ENCODE results near the gene RBM24. TPM values are rescaled to one million over a fixed set of nuclear protein-coding genes. Genes with fewer than 3 reads are reported as not detected.

The RBM24 gene
- total and polyA plus RNA-seq, 11 donors = 107 to 263 (median 147) TPM

- intact Hi-C loops (cut with DNase I) = loop anchor here in 2 of 10 donors (2.0 to 10.0 kb wide), 2 partner anchors 62 to 64 kb away; no protein-coding TSS in a partner anchor
- DNase-seq (no peak), ATAC-seq (peak in 3 of 4 donors; percentile 51 to 63 (median 52))
- H3K9me3 ChIP-seq = no peaks in the 10 kb centered on the region
- WGBS, 4 donors = 44 to 61% (median 57%) methylated on average over 2 of the region's 2 CpGs
- no peaks in the 10 kb centered on the region for H3K36me3 ChIP-seq
- TF ChIP-seq CTCF (IDR thresholded peaks at IDR 0.05) (no peak), POLR2A (IDR thresholded peaks at IDR 0.05) (no peak)
- peak overlapping the region; percentile 70 to 96 (median 90) for H3K27ac ChIP-seq
- H3K4me1 ChIP-seq = peaks cover 0 to 23% (median 3%) of the 10 kb centered on the region in 12 donors
- peaks cover 0 to 27% (median 0%) of the 10 kb centered on the region in 9 donors for H3K27me3 ChIP-seq
- H3K4me3 ChIP-seq = peak overlapping the region in 4 of 12 donors; percentile 7 to 16 (median 10)
Measured at GRCh38 chr6:17277256-17277655, 3.9 kb upstream of the RBM24 start.

GRCh38 chr6:17278289-17279063, 2.7 kb upstream of the RBM24 start:
- DNase-seq (no peak), ATAC-seq (no peak)
- Histone ChIP-seq H3K27me3 (peaks cover 0 to 37% (median 0%) of the 10 kb centered on the region in 9 donors), H3K4me1 (peaks cover 0 to 23% (median 3%) of the 10 kb centered on the region in 12 donors), H3K4me3 (peak overlapping the region in 2 of 12 donors; percentile 13 to 77), H3K27ac (peak overlapping the region; percentile 70 to 96 (median 90)), H3K36me3 (no peaks in the 10 kb centered on the region), H3K9me3 (no peaks in the 10 kb centered on the region)
- no peak for TF ChIP-seq CTCF (IDR thresholded peaks at IDR 0.05)
- intact Hi-C loops (cut with DNase I) = loop anchor here in 1 of 10 donors (10.0 kb wide), 1 partner anchor 64 kb away; no protein-coding TSS in a partner anchor
- 46 to 64% (median 59%) methylated on average over 10 of the region's 10 CpGs for WGBS, 4 donors

GRCh38 chr6:17280138-17280537, 1.0 kb upstream of the RBM24 start:
- Histone ChIP-seq H3K36me3 (peaks cover 0 to 8% (median 0%) of the 10 kb centered on the region in 9 donors), H3K9me3 (no peaks in the 10 kb centered on the region), H3K4me3 (peak overlapping the region; percentile 65 to 87 (median 78)), H3K4me1 (peaks cover 0 to 23% (median 3%) of the 10 kb centered on the region in 12 donors), H3K27ac (peak overlapping the region; percentile 70 to 96 (median 90)), H3K27me3 (peaks cover 0 to 42% (median 0%) of the 10 kb centered on the region in 9 donors)
- no peak for TF ChIP-seq CTCF (IDR thresholded peaks at IDR 0.05)
- no peak for TF ChIP-seq POLR2A (IDR thresholded peaks at IDR 0.05)
- whole genome bisulfite sequencing, 4 donors = 21 to 30% (median 29%) methylated on average over 11 of the region's 11 CpGs
- peak in 2 of 4 donors; percentile 12 for ATAC-seq
- no peak for DNase-seq
- intact Hi-C loops (cut with DNase I) = loop anchor here in 8 of 10 donors (5.0 to 10.0 kb wide), 9 partner anchors 78 to 305 kb away; no protein-coding TSS in a partner anchor

GRCh38 chr6:17280552-17281090, 540 bp upstream of the RBM24 start:
- Histone ChIP-seq H3K4me1 (peaks cover 0 to 24% (median 3%) of the 10 kb centered on the region in 12 donors), H3K36me3 (peaks cover 0 to 10% (median 0%) of the 10 kb centered on the region in 9 donors), H3K27me3 (peaks cover 0 to 42% (median 0%) of the 10 kb centered on the region in 9 donors), H3K9me3 (no peaks in the 10 kb centered on the region), H3K27ac (peak overlapping the region; percentile 70 to 96 (median 90)), H3K4me3 (peak overlapping the region; percentile 65 to 87 (median 78))
- ATAC-seq = peak; percentile 43 to 90 (median 80)
- peak in 1 of 2 donors; percentile 83 for TF ChIP-seq POLR2A (IDR thresholded peaks at IDR 0.05)
- peak in 1 of 12 donors; percentile 10 for TF ChIP-seq CTCF (IDR thresholded peaks at IDR 0.05)
- DNase-seq = peak; percentile 73 to 87 (median 83)
- WGBS, 4 donors = 1 to 10% (median 2%) methylated on average over 11 to 55 of the region's 55 CpGs
- intact Hi-C loops (cut with DNase I) = loop anchor here in 8 of 10 donors (5.0 to 10.0 kb wide), 9 partner anchors 78 to 304 kb away; no protein-coding TSS in a partner anchor
